A549 treated with Mapracorat at 1 μM for 4 hours (cell line): ENCODE data around the gene TBC1D3C. TPM values are rescaled to one million over a fixed set of nuclear protein-coding genes. Genes with fewer than 3 reads are reported as not detected.

Experiments
- total RNA-seq: library from RNA; stranded (reverse); fragments of 200-300 nt; extraction: Qiagen RNA extraction; gene quantifications from 5 replicates; pipeline ENCODE4 v1.2.3, GENCODE V29; 2022

TBC1D3C gene
- total RNA-seq = not detected in 5 replicates

DNA sequence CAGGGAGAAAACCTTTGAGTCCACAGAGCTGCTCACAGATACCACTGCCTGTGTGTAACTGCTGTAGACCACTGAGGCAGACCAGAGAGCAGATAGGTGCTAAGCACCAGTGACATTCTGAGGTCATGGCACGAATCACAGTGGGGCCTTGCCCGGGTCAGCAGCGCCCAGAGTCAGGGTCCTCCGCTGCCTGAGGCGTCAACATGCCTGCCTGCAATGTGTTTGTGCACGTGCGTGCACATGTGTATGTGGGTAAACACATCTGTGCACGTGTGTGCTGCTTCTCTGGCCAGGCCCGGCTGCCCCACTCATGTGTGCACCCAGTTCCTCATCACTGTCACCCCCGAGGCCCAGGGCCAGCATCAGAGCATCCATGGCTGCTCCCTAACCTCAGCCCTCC is at the start of gene TBC1D3C:
Gene TBC1D3C (minus strand): TSS at position 101 of the 400 bp plus-strand sequence. CDS start 1,568 bp downstream, outside the sequence.

Other genes with a start within 250 kb of the TBC1D3C start
- gene TBC1D3K, start 144.2 kb downstream of the TBC1D3C start, total RNA-seq = not detected in 5 replicates
- 10.1 to 14.8 TPM (median 11.5 TPM) in 5 replicates for gene TBC1D3L, start 79.6 kb downstream of the TBC1D3C start, total RNA-seq
- 0.09 to 0.16 TPM in 2 of 5 replicates, not detected in the others for gene TBC1D3D, start 64.7 kb downstream of the TBC1D3C start, total RNA-seq
- not detected in 5 replicates for gene TBC1D3E, start 59.3 kb upstream of the TBC1D3C start, total RNA-seq
- gene TBC1D3, start 123.9 kb upstream of the TBC1D3C start, total RNA-seq = 0.07 TPM in 1 of 5 replicates, not detected in the others
- 59.3 to 66.1 TPM (median 60.5 TPM) in 5 replicates for gene MRPL45, start 228.5 kb upstream of the TBC1D3C start, total RNA-seq